DND-41 (cell line): ENCODE data around the gene SLC10A7.

Experiments
- ATAC-seq: fragments of 200-7000 bp; cut with Tn5 transposase; 3 replicates; pipeline ENCODE4 v1.9.1; 2021; ENCODE audit warnings: low read depth; ENCODE audit not compliant: insufficient read depth
- DNase-seq: peaks from one replicate; pipeline ENCODE4 v3.0.0-alpha.2; 2020
- H2AFZ ChIP-seq: 2 replicates; pipeline ENCODE4 v1.6.0; 2012; ENCODE audit warnings: low read depth, low read length
- H3K27ac ChIP-seq: 2 replicates; pipeline ENCODE4 v1.5.1; 2012; ENCODE audit warnings: low read length, inconsistent platforms
- H3K27me3 ChIP-seq: fragments of 200-600 bp; sonication (generic); 2 replicates; pipeline ENCODE4 v1.6.0; 2012; ENCODE audit warnings: low read length, mild to moderate bottlenecking, inconsistent platforms; ENCODE audit not compliant: insufficient read depth, poor library complexity
- H3K36me3 ChIP-seq: 2 replicates; pipeline ENCODE4 v1.5.1; 2012; ENCODE audit warnings: low read length, inconsistent platforms; ENCODE audit not compliant: insufficient read depth
- H3K4me1 ChIP-seq: 2 replicates; pipeline ENCODE4 v1.5.1; 2012; ENCODE audit warnings: mild to moderate bottlenecking, low read length; ENCODE audit not compliant: insufficient read depth
- H3K4me2 ChIP-seq: 2 replicates; pipeline ENCODE4 v1.6.0; 2012; ENCODE audit warnings: mild to moderate bottlenecking, moderate library complexity, low read length, inconsistent platforms; ENCODE audit not compliant: insufficient read depth
- H3K4me3 ChIP-seq, 2 experiments: fragments of 200-600 bp in 1 of 2; shearing (Covaris generic) in 1 of 2; 2 replicates each; pipeline ENCODE4 v1.5.1; 2012 to 2016; ENCODE audit warnings: inconsistent platforms in 2 of 2, low read length in 2 of 2, mild to moderate bottlenecking in 2 of 2, low read depth in 1 of 2, moderate library complexity in 1 of 2
- H3K79me2 ChIP-seq: 2 replicates; pipeline ENCODE4 v1.6.0; 2012; ENCODE audit warnings: low read length, inconsistent platforms; ENCODE audit not compliant: insufficient read depth
- H3K9ac ChIP-seq: 2 replicates; pipeline ENCODE4 v1.6.0; 2012; ENCODE audit warnings: low read depth, mild to moderate bottlenecking, inconsistent platforms, low read length, moderate library complexity
- H3K9me3 ChIP-seq: 2 replicates; pipeline ENCODE4 v1.5.1; 2012; ENCODE audit warnings: low read length, moderate library complexity, mild to moderate bottlenecking, inconsistent platforms; ENCODE audit not compliant: insufficient read depth, severe bottlenecking
- H4K20me1 ChIP-seq: 2 replicates; pipeline ENCODE4 v1.6.0; 2012; ENCODE audit warnings: low read length; ENCODE audit not compliant: insufficient read depth
- EZH2 ChIP-seq: IDR thresholded peaks from 3 replicates; pipeline ENCODE4 v1.6.1; 2012; ENCODE audit warnings: borderline replicate concordance, low read depth, mild to moderate bottlenecking, moderate library complexity, low read length, inconsistent platforms; ENCODE audit not compliant: severe bottlenecking
- TF ChIP-seq, protein P1 (sequence below): IDR thresholded peaks from 2 replicates; pipeline ENCODE4 v1.5.1; 2012; ENCODE audit warnings: borderline replicate concordance, low read length, moderate library complexity, mild to moderate bottlenecking; ENCODE audit not compliant: poor library complexity, severe bottlenecking; ENCODE audit errors: extremely low read depth

Gene SLC10A7

DNA sequence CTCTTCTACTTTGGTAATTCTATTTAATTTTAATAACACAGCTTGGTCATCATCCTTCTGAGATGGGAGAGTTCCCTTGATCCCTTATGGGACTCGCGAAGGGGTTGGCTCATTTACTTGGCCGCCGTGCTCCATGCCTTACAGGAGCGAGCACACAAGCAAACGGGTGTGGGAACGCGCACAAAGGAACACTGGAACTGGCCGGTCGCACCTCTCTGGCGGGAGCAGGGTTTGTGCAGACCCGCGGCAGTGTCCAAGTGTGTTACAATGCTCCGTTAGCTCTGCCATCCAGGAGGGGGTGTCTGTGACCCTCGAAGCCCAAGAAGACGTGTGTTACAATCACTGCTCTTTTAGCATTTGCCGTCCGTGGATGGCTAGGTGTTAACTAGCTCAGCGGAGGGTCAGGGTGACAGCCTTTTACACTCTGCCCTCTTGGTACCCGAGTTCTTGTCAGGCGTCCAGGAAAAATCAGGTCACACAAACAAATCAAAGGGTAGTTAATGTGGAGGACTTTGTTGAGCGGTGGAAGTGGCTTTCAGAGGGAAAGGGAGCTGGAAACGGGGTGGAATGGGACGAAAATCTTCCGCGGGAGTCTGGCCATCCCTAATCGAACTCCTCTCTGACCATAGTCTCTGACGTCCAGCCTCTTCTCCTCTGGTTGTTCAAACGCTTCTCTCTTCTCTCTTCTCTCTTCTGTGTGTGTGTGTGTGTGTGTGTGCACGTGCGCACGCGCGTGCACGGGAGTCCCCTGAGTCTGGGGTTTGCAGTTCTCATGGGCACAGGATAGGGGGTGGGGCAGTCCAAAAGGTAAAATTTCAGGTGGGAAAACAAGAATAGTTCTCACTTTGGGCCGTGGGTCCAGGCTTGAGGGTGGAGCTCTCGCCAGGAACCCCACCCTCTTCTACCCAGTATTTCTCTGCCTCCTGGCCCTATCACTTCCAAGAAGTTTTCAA lies 76.3 kb downstream of the SLC10A7 start:
- Histone ChIP-seq H3K79me2 (peaks cover 2% of the 10 kb centered on the region; the same call in 1 of the 2 replicates), H3K4me2 (no peak overlapping the region), H3K4me3 (no peak overlapping the region), H4K20me1 (no peaks in the 10 kb centered on the region), H3K36me3 (no peaks in the 10 kb centered on the region), H2AFZ (no peak overlapping the region), H3K9me3 (no peaks in the 10 kb centered on the region), H3K27ac (no peak overlapping the region), H3K4me1 (no peaks in the 10 kb centered on the region), H3K27me3 (no peaks in the 10 kb centered on the region), H3K9ac (no peak overlapping the region)
- no peak for DNase-seq
- no peak for ATAC-seq
- no peak for TF ChIP-seq EZH2
- TF ChIP-seq, protein P1, sequence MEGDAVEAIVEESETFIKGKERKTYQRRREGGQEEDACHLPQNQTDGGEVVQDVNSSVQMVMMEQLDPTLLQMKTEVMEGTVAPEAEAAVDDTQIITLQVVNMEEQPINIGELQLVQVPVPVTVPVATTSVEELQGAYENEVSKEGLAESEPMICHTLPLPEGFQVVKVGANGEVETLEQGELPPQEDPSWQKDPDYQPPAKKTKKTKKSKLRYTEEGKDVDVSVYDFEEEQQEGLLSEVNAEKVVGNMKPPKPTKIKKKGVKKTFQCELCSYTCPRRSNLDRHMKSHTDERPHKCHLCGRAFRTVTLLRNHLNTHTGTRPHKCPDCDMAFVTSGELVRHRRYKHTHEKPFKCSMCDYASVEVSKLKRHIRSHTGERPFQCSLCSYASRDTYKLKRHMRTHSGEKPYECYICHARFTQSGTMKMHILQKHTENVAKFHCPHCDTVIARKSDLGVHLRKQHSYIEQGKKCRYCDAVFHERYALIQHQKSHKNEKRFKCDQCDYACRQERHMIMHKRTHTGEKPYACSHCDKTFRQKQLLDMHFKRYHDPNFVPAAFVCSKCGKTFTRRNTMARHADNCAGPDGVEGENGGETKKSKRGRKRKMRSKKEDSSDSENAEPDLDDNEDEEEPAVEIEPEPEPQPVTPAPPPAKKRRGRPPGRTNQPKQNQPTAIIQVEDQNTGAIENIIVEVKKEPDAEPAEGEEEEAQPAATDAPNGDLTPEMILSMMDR: no peak

DNA sequence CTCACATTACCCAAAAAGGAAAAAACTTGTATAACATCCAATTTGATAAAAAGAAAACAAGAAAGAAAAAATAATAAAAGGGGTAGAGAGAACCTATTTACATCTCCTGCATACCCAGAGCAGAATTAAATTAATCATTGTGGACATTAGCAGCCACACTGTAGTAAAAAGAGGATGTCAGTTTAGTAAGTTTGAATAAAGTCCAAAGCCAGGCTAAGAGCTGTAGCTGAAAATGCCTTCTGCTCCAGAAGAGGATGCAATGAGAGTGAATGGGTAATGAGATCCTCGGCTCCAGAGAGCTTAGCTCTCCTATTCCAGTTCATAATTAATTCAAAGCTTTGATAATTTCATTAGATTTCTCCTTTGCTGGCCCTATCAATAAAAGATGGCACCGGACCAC lies 78.2 kb downstream of the SLC10A7 start:
- no peak for TF ChIP-seq EZH2
- TF ChIP-seq, protein P1: no peak
- ATAC-seq: no peak
- Histone ChIP-seq H3K4me1 (no peaks in the 10 kb centered on the region), H3K9ac (no peak overlapping the region), H3K79me2 (no peaks in the 10 kb centered on the region), H3K9me3 (no peaks in the 10 kb centered on the region), H3K36me3 (no peaks in the 10 kb centered on the region), H2AFZ (no peak overlapping the region), H3K4me2 (no peak overlapping the region), H3K4me3 (no peak overlapping the region), H4K20me1 (no peaks in the 10 kb centered on the region), H3K27me3 (no peaks in the 10 kb centered on the region), H3K27ac (no peak overlapping the region)
- DNase-seq: no peak

DNA sequence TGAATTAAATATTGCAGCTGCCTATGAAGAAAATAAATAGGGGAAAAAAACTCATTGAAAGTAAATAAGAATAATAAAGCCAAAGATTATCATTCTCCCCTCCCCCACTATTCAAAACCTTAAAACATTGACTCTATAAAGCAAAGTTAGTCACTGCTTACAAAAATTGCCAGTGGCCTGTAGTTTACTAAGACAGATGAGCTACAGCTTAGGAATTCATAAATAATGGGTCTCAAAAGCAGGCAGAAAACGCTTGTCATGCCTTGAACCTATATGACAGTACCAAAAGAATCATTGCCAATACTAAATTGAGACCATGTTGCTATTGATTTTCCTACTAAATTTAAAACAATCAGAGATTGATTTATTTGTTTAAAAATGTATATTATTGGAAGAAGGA lies 78.9 kb downstream of the SLC10A7 start:
- no peak overlapping the region for H3K4me2 ChIP-seq

More for the DNA sequence above, 78.9 kb downstream of the SLC10A7 start:
- Histone ChIP-seq H4K20me1 (no peaks in the 10 kb centered on the region), H3K9me3 (no peaks in the 10 kb centered on the region), H3K4me3 (no peak overlapping the region), H3K36me3 (no peaks in the 10 kb centered on the region), H3K79me2 (no peaks in the 10 kb centered on the region), H3K27ac (no peak overlapping the region), H3K9ac (no peak overlapping the region), H3K27me3 (no peaks in the 10 kb centered on the region), H3K4me1 (no peaks in the 10 kb centered on the region), H2AFZ (no peak overlapping the region)
- no peak for ATAC-seq
- TF ChIP-seq EZH2: no peak
- TF ChIP-seq, protein P1: no peak
- DNase-seq: no peak
